Prostate gland (tissue), 2 donors: ENCODE data around the gene EDN2. TPM values are rescaled to one million over a fixed set of nuclear protein-coding genes. Genes with fewer than 3 reads are reported as not detected.
A peak's percentile ranks its signal among the peaks of the same experiment; 100 is the strongest.

Experiments used
- DNase-seq: peaks from one replicate; pipeline ENCODE4 v3.0.0-alpha.2; 2019; ENCODE audit warnings: low spot score
- H3K27ac ChIP-seq, 2 donors: fragments of 200-600 bp; sonication (generic); 2 replicates each; pipeline ENCODE4 v1.5.1; 2017 to 2019
- H3K27me3 ChIP-seq: fragments of 200-600 bp; sonication (generic); replicated peaks from 2 replicates; pipeline ENCODE4 v1.5.1; 2019; ENCODE audit not compliant: insufficient read depth
- H3K36me3 ChIP-seq, 2 donors: fragments of 200-600 bp; sonication (generic); 1 replicate in 1 of 2; 2 replicates in 1 of 2; pipeline versions ENCODE4 v1.5.1 to v1.8.1; 2017 to 2019
- H3K4me1 ChIP-seq: fragments of 200-600 bp; sonication (generic); replicated peaks from 2 replicates; pipeline ENCODE4 v1.5.1; 2019
- H3K4me3 ChIP-seq, 2 donors: fragments of 200-600 bp; sonication (generic); 2 replicates each; pipeline ENCODE4 v1.5.1; 2017 to 2019
- H3K9me3 ChIP-seq: fragments of 200-600 bp; sonication (generic); 2 replicates; pipeline ENCODE4 v1.5.1; 2017
- POLR2A ChIP-seq: fragments of 450-650 bp; IDR thresholded peaks from one replicate; pipeline ENCODE4 v1.6.1; 2016; ENCODE audit warnings: antibody characterized with exemption, mild to moderate bottlenecking
- POLR2AphosphoS5 ChIP-seq: sonication (generic); formaldehyde crosslinking; IDR thresholded peaks from one replicate; pipeline ENCODE4 v1.6.1; 2017; ENCODE audit warnings: antibody characterized with exemption
- WGBS: methylation state at CpG from one replicate; pipeline ENCODE4 v1.1.5; 2018; 5-methylcytosine and 5-hydroxymethylcytosine counted together
- intact Hi-C: fragments of 100-400 bp; cut with DNase I; formaldehyde crosslinking; loops from one replicate; pipeline ENCODE4 v1.14.2; 2022
- total RNA-seq, 2 donors: library from RNA; depleted of rRNA; stranded (reverse); fragments of >200 nt; gene quantifications; one replicate each; pipeline ENCODE4 v1.1.0, GENCODE V29; 2016
- TF ChIP-seq, protein P1 (sequence below), 4 experiments: fragments of 200-600 bp in 2 of 4; fragments of 450-650 bp in 2 of 4; sonication (generic) in 2 of 4; IDR thresholded peaks; 1 replicate in 3 of 4; 2 replicates in 1 of 4; pipeline ENCODE4 v1.5.1; 2016 to 2019; ENCODE audit warnings: antibody characterized with exemption in 4 of 4, mild to moderate bottlenecking in 2 of 4, moderate library complexity in 2 of 4

Gene EDN2
- total RNA-seq, 2 donors from 2014 or later: 2.6 to 12.6 TPM

DNA sequence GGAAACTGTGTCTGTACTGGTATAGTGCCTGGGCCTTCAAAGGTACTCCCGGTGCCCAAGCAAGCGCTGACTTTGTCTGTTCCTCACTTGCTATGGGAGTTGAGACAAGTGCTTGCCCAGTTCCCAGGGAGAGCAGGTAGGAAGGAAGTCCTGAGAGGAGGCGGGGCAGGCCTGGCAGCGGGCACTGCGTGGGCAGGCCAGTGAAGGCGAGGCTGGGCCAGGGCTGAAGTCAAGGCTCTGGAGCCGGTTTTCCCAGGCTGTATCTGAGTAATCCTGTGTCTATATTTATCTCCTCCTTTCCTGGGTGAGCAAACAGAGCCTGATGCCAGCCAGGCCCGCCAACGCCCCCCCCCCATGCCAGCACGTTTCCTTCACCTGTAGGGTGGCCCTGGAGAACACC, 15.9 kb upstream of the EDN2 start:
- DNase-seq: peak; percentile 98
- Histone ChIP-seq H3K4me3 (no peak overlapping the region), H3K9me3 (no peaks in the 10 kb centered on the region), H3K36me3 (no peaks in the 10 kb centered on the region), H3K27me3 (no peaks in the 10 kb centered on the region), H3K4me1 (peaks cover 42% of the 10 kb centered on the region), H3K27ac (peak overlapping the region; percentile 76 to 89)
- WGBS: 43% methylated on average over 10 of the region's 10 CpGs
- intact Hi-C loops: no loop called here
- TF ChIP-seq POLR2A: peak; percentile 26
- TF ChIP-seq POLR2AphosphoS5: peak; percentile 89
- TF ChIP-seq, protein P1, sequence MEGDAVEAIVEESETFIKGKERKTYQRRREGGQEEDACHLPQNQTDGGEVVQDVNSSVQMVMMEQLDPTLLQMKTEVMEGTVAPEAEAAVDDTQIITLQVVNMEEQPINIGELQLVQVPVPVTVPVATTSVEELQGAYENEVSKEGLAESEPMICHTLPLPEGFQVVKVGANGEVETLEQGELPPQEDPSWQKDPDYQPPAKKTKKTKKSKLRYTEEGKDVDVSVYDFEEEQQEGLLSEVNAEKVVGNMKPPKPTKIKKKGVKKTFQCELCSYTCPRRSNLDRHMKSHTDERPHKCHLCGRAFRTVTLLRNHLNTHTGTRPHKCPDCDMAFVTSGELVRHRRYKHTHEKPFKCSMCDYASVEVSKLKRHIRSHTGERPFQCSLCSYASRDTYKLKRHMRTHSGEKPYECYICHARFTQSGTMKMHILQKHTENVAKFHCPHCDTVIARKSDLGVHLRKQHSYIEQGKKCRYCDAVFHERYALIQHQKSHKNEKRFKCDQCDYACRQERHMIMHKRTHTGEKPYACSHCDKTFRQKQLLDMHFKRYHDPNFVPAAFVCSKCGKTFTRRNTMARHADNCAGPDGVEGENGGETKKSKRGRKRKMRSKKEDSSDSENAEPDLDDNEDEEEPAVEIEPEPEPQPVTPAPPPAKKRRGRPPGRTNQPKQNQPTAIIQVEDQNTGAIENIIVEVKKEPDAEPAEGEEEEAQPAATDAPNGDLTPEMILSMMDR (IDR thresholded peaks at IDR 0.05): peak in 1 of 4 experiments; percentile 25

DNA sequence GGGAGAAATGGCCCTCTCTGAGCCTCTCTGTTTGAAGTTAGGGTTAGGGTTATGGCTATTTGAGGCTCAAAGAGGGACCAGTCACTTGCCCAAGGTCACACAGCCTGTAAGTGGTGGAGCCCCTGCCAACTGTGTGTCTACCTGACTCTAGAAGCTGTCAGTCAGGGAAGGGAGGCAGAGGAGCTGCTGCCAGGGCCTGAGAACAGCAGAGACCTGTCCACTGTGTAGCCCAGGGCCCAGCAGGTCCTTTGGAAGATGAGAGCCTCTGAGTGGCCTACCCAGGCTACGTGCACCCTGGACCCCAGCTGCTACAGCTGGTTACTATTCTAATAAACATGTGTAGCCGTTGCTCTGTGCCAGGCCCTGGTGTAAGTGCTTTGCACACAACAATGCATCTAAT, 15.1 kb upstream of the EDN2 start:
- TF ChIP-seq, protein P1 (IDR thresholded peaks at IDR 0.05): no peak
- TF ChIP-seq POLR2A (no peak), POLR2AphosphoS5 (no peak)
- Histone ChIP-seq H3K36me3 (no peaks in the 10 kb centered on the region), H3K27me3 (no peaks in the 10 kb centered on the region), H3K4me1 (peaks cover 42% of the 10 kb centered on the region), H3K9me3 (no peaks in the 10 kb centered on the region), H3K27ac (peak overlapping the region; percentile 65 to 89), H3K4me3 (no peak overlapping the region)
- DNase-seq: no peak
- intact Hi-C loops: no loop called here
- WGBS: 44% methylated on average over 2 of the region's 2 CpGs

DNA sequence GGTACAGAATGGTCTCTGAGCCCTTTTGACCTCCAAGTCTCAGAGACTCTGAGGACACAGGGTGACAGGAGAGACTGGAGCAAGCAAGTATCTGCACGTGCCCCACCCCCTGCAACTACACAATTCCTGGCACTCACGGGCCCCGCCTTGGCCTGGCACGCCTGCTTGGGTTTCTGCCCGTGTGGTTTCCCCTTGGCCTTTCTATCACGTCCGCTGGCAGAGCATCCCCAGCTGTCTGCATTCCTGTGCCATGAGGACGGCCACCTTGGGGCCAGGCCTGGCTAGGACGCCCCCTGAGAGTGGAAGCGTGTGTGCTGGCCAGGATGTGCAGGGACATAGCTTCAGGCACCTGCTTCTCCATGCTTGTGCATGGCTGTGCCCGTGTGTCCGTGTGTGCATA, 14.3 kb upstream of the EDN2 start:
- intact Hi-C loops: no loop called here
- Histone ChIP-seq H3K4me1 (peaks cover 42% of the 10 kb centered on the region), H3K36me3 (no peaks in the 10 kb centered on the region), H3K9me3 (no peaks in the 10 kb centered on the region), H3K27me3 (no peaks in the 10 kb centered on the region), H3K27ac (peak overlapping the region; percentile 65 to 89), H3K4me3 (no peak overlapping the region)
- peak; percentile 91 for DNase-seq
- WGBS: 48% methylated on average over 11 of the region's 12 CpGs
- no peak for TF ChIP-seq POLR2A
- peak; percentile 90 for TF ChIP-seq POLR2AphosphoS5
- TF ChIP-seq, protein P1 (IDR thresholded peaks at IDR 0.05): peak in 2 of 4 experiments; percentile 2 to 8

DNA sequence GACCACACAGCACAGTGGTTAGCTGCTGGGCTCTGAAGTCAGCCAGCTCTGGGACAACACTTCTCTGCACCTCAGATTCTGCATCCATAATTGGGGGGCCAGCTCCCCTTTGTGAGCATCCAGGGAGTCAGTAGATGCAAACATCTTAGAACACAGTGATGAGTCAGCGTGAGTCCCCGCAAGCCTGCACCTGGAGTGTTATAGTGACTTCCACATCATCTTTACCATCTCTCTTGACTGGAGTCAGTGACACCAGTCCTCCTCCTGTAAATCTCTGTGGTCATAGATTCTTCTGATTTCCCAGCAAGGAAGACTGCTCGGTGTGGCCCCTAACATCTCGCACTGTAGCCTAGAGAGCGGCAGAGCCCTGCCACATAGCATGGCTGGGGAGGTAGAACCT, 13.9 kb upstream of the EDN2 start:
- Histone ChIP-seq H3K9me3 (no peaks in the 10 kb centered on the region), H3K27me3 (no peaks in the 10 kb centered on the region), H3K36me3 (no peaks in the 10 kb centered on the region), H3K4me3 (no peak overlapping the region), H3K4me1 (peaks cover 42% of the 10 kb centered on the region), H3K27ac (peak overlapping the region; percentile 65 to 89)
- TF ChIP-seq POLR2AphosphoS5 (no peak), POLR2A (no peak)
- TF ChIP-seq, protein P1 (IDR thresholded peaks at IDR 0.05): no peak
- 65% methylated on average over 5 of the region's 5 CpGs for WGBS
- intact Hi-C loops: no loop called here
- peak; percentile 54 for DNase-seq

DNA sequence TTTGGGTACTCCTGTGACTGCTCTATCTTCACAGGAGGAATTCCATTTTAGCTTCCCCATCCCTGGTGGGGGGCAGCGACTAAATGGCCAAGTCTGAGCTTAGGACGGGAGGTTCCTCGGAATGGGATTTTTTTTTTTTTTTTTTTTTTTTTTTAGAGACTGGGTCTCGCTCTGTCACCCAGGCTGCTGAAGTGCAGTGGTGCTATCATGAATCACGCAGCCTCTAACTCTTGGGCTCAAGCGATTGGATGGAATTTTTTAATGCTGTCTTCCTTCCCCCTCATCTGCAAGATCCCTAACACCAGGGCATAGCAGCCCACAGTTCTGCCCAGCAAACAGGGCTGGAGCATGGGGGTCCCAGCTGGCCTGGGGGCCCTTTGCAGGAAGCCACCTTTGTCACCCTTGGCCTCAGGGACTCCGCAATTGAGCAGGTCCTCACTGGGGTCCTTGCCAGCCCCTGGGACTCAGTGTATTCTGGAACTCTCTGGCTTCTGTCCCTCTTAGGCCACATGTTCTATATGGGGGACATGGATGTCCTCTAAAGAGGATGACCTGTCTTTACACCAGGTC, 13.1 kb upstream of the EDN2 start:
- no peaks in the 10 kb centered on the region for H3K27me3 ChIP-seq
- H3K4me3 ChIP-seq: no peak overlapping the region
- TF ChIP-seq, protein P1 (IDR thresholded peaks at IDR 0.05): no peak
- no peak for TF ChIP-seq POLR2AphosphoS5
- no peak for TF ChIP-seq POLR2A
- no peaks in the 10 kb centered on the region for H3K9me3 ChIP-seq
- 97% methylated on average over 7 of the region's 7 CpGs for WGBS
- intact Hi-C loops: no loop called here
- peak overlapping the region; percentile 85 to 89 for H3K27ac ChIP-seq
- H3K36me3 ChIP-seq: no peaks in the 10 kb centered on the region
- no peak for DNase-seq
- H3K4me1 ChIP-seq: peaks cover 42% of the 10 kb centered on the region
